ENCODE data around the gene RALY. TPM values are rescaled to one million over a fixed set of nuclear protein-coding genes. Genes with fewer than 3 reads are reported as not detected.

Gene RALY
- total and polyA plus RNA-seq, 2 of the 4 experiments (the other 2 are of a cell fraction) = 46.2 to 115 TPM

GRCh38 chr20:34084227-34084923 lies 90.7 kb downstream of the RALY start:
- ATAC-seq (ENCODE audit: low read depth) (no peak), DNase-seq (no peak)
- Histone ChIP-seq H3K9me3 (ENCODE audit: control insufficient read depth, insufficient read depth, low read length) (no peaks in the 10 kb centered on the region), H3K9me1 (ENCODE audit: insufficient read depth, low read length) (peaks cover 32% of the 10 kb centered on the region), H4K91ac (ENCODE audit: insufficient read depth, low read depth, low read length) (no peak overlapping the region), H2AFZ (replicated peaks; ENCODE audit: low read length, poor library complexity) (no peak overlapping the region), H3K27ac (ENCODE audit: insufficient read depth, low read length) (no peak overlapping the region), H3K56ac (ENCODE audit: extremely low read depth, insufficient read depth, low read length) (no peak overlapping the region), H2AK9ac (replicated peaks; ENCODE audit: low read depth, low read length, poor library complexity) (no peak overlapping the region), H3K27me3 (ENCODE audit: control insufficient read depth, insufficient read depth, low read length) (no peaks in the 10 kb centered on the region), H3K36me3 (ENCODE audit: control insufficient read depth, insufficient read depth, low read length) (peaks cover 67% of the 10 kb centered on the region), H2BK5ac (ENCODE audit: low read depth, low read length, poor library complexity, severe bottlenecking) (no peak overlapping the region), H3K14ac (replicated peaks; ENCODE audit: low read depth, low read length) (no peak overlapping the region), H3K18ac (ENCODE audit: low read depth, low read length) (no peak overlapping the region), H2BK120ac (ENCODE audit: low read depth, low read length) (no peak overlapping the region), H2BK20ac (ENCODE audit: low read depth, low read length) (no peak overlapping the region), H4K20me1 (ENCODE audit: insufficient read depth, low read length) (peaks cover 80% of the 10 kb centered on the region), H3K4me1 (ENCODE audit: control insufficient read depth, insufficient read depth, low read length) (no peaks in the 10 kb centered on the region), H3K4me2 (ENCODE audit: low read depth, low read length) (no peak overlapping the region), H2AK5ac (ENCODE audit: low read depth, low read length) (no peak overlapping the region), H3K4me3 (ENCODE audit: insufficient read depth, low read depth, low read length) (no peak overlapping the region), H4K8ac (ENCODE audit: low read depth in 2 of 2, low read length in 2 of 2) (no peak overlapping the region), H3K9ac (ENCODE audit: low read depth, low read length) (no peak overlapping the region), H3K23ac (ENCODE audit: low read depth, low read length) (no peak overlapping the region), H3K79me1 (ENCODE audit: low read depth in 1 of 2, low read length in 2 of 2) (peaks cover 39 to 94% of the 10 kb centered on the region in 2 experiments), H3K4ac (ENCODE audit: low read depth, low read length) (no peak overlapping the region), H2BK15ac (ENCODE audit: low read depth, low read length) (no peak overlapping the region), H4K5ac (ENCODE audit: low read depth, low read length) (no peak overlapping the region)
- dilution Hi-C loops (cut with HindIII; ENCODE audit: low sequenced_read_pairs, unreplicated experiment) (no loop called here), in situ Hi-C loops (cut with MboI; ENCODE audit: low sequenced_read_pairs) (no loop called here), intact Hi-C loops (cut with micrococcal nuclease) (no loop called here)
- WGBS, 2 experiments (ENCODE audit: extremely low coverage in 2 of 2, insufficient read length in 1 of 2) = 78% methylated on average over 3 of the region's 9 CpGs; no CpG with 5 or more reads in 1 of the 2 experiments
- POLR2A ChIA-PET (ENCODE audit: unreplicated experiment) = no interaction called here
- CTCF ChIA-PET = no interaction called here
- TF ChIP-seq MAZ (IDR thresholded peaks at IDR 0.05; ENCODE audit: borderline replicate concordance, low read depth, low read length) (no peak), FOS (IDR thresholded peaks at IDR 0.05; ENCODE audit: low read depth, low read length) (no peak), NFE2L2 (IDR thresholded peaks at IDR 0.05; ENCODE audit: low read depth, low read length) (no peak), CEBPB (IDR thresholded peaks at IDR 0.05; ENCODE audit: low read depth, low read length) (no peak), POLR2A (IDR thresholded peaks at IDR 0.05; ENCODE audit: low read depth, low read length) (no peak), CTCF (conservative IDR thresholded peaks at IDR 0.05; ENCODE audit: low read depth, low read length) (no peak), RCOR1 (IDR thresholded peaks at IDR 0.05; ENCODE audit: insufficient replicate concordance, low read length) (no peak), RAD21 (IDR thresholded peaks at IDR 0.05; ENCODE audit: low read length) (no peak), RFX5 (IDR thresholded peaks at IDR 0.05; ENCODE audit: low read depth, low read length) (no peak), USF2 (IDR thresholded peaks at IDR 0.05; ENCODE audit: low read depth, low read length) (no peak), MXI1 (IDR thresholded peaks at IDR 0.05; ENCODE audit: borderline replicate concordance, low read depth, low read length) (no peak), CHD1 (IDR thresholded peaks at IDR 0.05; ENCODE audit: low read depth, low read length) (no peak), MAFK (IDR thresholded peaks at IDR 0.05; ENCODE audit: low read depth, low read length) (no peak), SMC3 (IDR thresholded peaks at IDR 0.05; ENCODE audit: low read depth, low read length) (no peak), BHLHE40 (IDR thresholded peaks at IDR 0.05; ENCODE audit: low read depth, low read length) (no peak)
- TF ChIP-seq, protein P1, sequence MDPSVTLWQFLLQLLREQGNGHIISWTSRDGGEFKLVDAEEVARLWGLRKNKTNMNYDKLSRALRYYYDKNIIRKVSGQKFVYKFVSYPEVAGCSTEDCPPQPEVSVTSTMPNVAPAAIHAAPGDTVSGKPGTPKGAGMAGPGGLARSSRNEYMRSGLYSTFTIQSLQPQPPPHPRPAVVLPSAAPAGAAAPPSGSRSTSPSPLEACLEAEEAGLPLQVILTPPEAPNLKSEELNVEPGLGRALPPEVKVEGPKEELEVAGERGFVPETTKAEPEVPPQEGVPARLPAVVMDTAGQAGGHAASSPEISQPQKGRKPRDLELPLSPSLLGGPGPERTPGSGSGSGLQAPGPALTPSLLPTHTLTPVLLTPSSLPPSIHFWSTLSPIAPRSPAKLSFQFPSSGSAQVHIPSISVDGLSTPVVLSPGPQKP (IDR thresholded peaks at IDR 0.05; ENCODE audit: borderline replicate concordance, low read depth, low read length) = no peak
- BruUV-seq (replicated peaks) = no TSS peak

Measured in IMR-90 (cell line).